NOMO-1 treated with DMSO at 0.1 percent for 48 hours (cell line): ENCODE measurements around the gene TIGD3.

Experiments
- DNase-seq: peaks from one replicate; lab custom pipeline; 2025; ENCODE audit not compliant: unreplicated experiment; lab: John Stamatoyannopoulos, UW

Gene TIGD3, protein sequence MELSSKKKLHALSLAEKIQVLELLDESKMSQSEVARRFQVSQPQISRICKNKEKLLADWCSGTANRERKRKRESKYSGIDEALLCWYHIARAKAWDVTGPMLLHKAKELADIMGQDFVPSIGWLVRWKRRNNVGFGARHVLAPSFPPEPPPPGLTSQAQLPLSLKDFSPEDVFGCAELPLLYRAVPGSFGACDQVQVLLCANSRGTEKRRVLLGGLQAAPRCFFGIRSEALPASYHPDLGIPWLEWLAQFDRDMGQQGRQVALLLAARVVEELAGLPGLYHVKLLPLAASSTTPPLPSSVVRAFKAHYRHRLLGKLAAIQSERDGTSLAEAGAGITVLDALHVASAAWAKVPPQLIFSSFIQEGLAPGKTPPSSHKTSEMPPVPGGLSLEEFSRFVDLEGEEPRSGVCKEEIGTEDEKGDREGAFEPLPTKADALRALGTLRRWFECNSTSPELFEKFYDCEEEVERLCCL

DNA sequence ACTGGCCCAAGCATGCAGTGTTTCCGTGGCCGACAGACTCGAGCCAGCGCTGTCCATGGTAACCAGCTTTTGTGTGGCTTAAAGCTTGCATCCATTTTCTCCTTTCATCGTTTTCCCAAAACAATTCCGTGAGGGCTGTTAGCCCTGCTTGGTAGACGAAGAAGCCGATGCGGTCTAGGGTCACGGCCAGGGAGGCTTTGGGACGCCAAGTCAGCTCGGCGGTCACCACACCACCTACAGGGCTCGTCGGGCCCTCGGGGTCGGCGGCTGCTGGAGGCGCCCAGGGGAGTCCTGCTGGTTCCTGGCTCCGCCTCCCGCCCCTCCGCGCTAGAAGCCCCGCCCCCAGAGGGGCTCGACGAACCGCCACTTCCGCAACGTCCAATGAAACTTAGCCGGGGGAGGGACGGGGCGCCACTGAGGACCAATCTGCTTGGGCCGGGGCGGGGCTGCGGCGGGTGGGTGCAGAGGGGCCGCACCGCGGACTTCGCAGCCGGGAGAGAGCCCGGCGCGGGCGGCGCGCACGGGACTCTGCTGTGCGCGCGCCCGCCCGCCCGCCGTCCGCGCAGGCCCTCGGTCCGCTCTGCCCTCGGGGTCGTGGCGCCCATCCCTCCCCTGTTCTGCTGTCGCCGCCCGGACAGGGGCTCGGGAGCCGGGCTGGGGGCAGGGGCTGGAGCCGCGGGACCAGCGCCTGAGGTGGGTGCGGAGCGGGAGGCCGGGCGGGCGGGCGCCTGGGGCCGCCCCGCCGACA is at the start of gene TIGD3:
Gene TIGD3, plus strand, starts transcription at position 487 of the 748 bp plus-strand sequence. CDS start 1,058 bp downstream, outside the sequence.
- peak; percentile 94 for DNase-seq

- no peak for DNase-seq
Observed at GRCh38 chr11:65305501-65306268, 48.9 kb upstream of the TIGD3 start.

DNA sequence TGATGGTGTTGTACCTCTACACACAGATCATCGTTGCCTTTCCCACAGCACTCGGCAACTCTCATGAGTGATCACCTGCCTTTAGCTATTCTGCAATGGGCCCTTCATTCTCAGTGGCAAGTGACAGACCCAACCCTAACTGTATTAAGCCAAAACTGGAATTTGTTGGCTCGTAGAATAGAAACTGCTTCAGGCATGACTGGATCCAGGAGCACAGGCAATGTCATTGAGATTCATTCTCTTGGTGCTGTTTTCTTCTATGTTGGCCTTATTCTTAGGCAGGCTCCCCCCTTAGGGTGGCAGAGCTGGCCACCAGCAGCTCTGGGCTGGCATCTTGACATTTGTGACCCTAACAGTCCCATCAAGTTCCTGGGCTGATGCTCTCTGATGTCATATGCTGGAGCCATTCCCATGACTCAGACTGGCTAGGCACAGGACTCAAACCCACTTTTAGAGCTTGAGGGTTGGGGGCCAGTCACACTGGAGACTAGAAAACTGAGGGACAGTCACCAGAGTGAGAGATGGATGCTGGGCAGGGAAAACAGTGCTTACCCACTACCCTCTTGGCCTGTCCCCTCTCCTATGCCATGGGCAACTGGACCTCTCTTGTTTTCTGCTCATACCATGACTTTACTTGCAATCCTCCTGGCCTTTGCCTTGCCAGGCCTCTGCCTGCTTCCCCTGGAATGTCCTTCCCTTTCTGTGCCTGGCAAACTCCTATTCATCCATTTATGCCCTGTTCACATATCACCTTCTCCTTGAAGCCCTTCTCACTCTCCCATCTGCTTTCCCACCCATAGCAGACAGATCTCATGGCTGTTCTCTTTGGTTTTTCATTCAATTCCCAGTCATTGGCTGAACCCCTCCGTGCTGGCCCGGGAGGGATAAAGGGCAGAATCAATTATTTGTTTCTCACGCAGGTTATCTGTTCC is 47.0 kb upstream of the TIGD3 start:
- no peak for DNase-seq

DNA sequence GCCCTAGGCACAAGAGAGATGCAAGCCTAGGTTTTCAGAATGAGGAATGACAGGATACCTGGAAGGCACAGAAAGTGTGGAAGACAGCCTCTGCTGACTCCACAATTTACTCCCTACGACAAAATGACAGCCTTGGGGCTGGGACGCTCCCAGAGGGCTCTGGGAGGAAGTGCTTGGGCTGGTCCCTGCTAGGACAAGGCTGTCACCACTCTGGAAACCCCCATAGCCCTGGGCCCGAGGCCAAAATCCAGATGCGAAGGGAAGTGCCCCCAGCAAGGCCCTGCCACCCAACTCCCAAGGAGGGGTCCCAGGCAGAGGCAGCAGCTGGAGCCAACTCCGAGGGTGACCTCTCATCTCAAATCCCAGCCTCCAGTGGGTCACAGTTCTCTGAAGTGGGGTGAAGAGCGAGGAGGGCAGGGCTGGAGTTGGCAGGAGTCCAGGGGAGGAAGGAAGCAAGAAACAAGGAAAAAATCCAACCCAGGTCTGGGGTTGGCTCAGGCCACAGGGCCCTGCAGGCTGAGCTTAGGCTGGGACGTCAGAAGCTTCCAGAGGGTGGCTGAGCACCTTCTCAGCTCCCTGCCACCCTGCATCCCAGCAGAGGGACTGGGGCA is 46.2 kb upstream of the TIGD3 start:
- DNase-seq = no peak

GRCh38 chr11:65309006-65309405 is 45.5 kb upstream of the TIGD3 start:
- no peak for DNase-seq

DNA sequence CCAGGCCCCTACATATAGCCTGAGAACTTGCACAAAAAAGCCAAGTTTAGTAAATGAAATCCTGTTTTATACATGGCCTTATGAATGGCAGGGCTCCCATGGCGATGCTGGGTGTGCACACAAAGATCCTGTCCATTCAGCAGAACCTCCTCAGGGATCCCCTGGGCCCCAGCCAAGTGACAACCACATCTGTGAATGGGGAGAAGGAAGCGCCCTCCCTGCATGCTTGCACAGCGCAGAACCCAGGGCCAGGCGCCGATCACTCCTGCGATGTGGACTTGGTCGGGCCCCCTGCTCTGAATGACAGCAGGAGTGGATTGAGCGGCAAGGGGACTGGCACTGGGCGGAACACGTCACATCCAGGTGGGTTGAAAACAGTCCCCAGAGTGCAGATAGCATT is 44.3 kb upstream of the TIGD3 start:
- DNase-seq = no peak

DNA sequence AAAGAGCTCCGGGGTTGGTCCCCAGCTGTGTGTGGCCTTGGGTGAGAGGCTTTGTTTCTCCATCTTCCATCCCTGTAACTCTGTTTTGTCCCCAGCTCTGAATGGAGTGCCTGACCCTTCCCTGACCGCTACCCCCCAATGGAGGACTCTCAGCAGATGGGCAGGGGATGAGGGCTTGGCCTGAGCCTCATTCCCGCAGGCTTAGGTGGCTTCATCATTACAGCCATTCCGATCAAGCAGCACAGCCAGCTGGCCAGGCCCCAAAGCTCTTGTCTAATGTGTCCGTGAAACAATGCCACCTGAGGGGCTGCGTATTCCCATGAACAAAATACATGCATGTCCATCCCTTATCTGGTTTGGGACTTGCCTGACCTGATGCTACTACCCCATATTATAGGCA is 43.8 kb upstream of the TIGD3 start:
- DNase-seq = no peak

- DNase-seq = no peak
Observed at GRCh38 chr11:65311170-65311678, 43.3 kb upstream of the TIGD3 start.

DNA sequence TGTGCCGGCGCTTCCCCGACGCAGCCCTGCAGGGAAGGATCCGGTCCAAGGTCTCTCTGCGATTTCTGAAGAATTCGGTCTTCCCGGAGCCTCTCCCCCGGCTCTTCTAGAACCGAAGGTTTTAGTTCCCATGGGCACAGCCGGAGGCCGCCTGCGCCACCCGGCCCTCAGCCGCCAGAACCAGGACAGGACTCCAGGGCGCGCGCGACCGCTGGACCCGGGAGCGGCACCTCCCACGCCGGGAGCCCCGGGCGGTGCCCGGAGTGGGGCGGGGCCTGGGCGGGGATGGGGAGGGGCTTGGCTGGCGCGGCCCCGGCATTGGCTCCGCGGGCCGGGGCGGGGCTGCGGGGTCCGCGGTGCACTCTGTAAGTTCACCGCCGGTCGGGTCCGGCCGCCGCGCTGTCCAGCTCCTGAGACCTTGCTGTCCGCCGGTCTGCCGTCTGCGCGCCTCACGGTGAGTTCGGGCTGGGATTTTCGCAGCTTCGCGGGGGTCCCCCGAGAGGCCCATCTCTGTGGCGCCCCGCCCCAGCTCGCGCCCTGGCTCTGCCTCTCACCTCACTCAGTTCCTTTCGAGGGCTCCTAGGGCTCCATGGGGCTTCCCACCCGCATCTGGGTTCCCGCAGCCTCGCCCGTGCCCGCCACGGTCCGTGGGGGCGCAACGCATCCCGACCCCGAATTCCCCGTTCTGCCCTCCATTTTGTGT is 39.9 kb upstream of the TIGD3 start, which contains the start of gene CDC42EP2:
Gene CDC42EP2, plus strand, starts transcription at position 366 of the 703 bp plus-strand sequence. CDS start 6,033 bp downstream, outside the sequence.
- peak; percentile 50 for DNase-seq

DNA sequence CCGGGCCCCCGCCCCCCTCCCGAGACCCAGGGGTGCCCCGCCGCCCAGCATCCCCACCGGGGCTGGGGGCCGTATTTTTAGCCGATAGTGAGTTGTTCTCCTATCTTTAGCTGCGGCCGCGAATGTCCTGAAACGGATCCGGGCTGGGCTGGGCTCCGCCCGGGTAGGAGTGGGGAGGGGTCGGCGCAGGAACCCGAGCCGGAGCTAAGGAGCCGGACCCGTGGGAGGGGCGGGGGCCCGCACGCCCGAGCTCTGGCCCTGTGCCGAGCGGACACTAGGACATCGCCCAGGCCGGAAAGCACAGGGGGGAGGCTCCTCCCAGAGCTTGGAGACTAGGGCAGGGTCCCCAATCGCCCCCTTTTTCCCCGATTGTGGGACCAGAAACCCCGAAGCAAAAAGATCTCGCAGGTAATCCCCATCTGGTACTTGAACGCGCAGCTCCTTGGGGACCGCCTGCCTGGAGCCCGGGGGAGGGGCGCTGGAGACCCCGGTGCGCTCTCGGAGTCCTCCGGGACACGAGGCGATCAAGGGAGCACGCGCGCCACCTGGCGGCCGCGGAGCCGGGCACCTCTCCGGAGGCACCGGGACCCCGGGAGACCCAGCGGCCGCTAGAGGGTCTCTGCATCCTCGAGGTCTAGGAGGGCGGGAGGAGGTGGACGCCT is 39.2 kb upstream of the TIGD3 start:
- peak; percentile 37 for DNase-seq

DNA sequence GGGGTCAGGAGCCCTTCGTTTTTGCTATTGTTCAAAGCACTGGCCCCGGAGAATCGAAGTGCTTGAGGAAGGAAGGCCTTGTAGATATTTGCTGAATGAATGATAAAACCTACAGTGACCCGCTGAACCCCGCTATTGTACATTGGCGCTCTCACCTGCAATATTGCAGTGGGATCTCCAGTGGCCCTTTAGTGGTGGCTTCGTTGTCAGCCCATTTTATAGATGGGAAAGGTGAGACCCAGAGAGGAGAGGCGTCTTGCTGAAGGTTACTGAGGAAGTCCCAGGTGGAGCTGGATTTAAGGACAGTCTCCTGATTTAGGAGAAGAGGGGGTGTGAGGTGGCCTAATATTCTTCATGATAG is 38.7 kb upstream of the TIGD3 start:
- DNase-seq = no peak

GRCh38 chr11:65316227-65317024 is 38.1 kb upstream of the TIGD3 start:
- peak; percentile 40 for DNase-seq

DNA sequence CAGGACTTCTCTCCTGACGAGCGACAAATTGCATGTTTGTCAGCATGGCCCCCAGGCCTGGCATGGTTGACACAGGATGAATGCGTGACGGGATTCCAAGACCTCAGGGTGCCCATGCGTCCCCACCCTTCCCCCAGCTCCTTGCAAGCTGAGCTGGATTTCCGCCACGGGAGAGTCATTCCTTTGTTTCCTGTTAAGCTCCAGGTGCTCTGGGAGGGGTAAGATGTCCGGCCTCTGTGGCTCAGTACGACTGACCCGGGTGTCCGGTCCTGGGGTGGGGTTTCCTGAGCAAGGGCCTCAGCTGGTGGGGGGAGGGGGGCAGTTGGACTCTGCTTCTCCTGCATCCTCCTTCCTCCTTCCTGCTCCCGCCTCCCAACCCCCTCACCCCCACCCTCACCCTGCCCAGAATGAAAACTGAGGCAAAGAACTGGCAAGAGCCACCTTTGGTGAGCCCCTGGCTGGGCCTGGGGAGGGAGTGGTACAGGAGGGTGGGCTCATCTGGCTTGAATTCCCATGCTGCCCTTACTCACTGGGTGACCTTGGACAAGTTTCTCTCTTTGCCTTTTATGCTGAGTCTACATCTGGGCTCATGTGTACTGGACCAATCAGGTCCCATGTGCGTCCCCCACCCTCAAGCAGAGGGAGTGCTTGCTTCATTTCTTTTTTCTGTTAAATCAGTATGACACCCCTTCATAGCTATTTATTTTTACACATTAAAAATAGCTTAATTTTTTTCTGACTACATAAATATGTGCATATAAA is 37.3 kb upstream of the TIGD3 start:
- no peak for DNase-seq

GRCh38 chr11:65320386-65321075 is 34.0 kb upstream of the TIGD3 start:
- no peak for DNase-seq

- no peak for DNase-seq
Observed at GRCh38 chr11:65321076-65321475, 33.5 kb upstream of the TIGD3 start.

DNA sequence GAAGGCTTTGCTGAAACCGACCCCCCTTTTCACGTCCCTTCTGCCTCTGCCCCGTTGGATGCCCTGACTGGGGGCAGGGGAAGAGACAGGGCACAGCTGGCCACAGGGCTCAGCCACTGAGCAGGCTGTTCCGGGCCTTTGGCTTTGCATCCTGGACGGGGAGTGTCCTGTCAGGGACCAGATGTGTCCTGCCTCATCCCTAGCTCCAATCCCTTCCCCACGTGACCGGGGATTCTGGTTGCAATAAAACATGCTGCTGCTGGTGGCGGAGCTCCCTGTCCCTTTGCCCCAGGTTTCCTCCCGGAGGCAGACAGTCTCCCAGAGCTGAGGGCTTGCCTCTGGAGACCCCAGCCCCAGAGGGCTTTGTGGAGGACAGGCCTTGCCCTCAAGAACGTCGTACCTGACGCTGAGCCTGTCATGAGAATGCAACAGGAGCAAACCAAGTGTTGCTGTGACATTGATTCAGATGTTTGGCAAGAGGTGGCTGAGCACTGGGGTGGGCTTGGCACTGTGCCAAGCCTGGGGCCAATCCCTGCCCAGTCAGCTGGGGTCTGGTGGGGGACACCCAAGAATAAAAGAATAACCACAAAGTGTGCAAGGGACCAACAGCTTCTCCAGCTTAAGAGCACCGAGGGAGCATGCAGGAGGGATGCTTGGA is 32.6 kb upstream of the TIGD3 start:
- DNase-seq = no peak
